OCI-LY1 (cell line): ENCODE measurements around the gene INPPL1.

Experiments used
- CTCF ChIP-seq: fragments of 200-600 bp; sonication (generic), shearing (Covaris generic); IDR thresholded peaks from 2 replicates; pipeline ENCODE4 v1.5.1; 2017; ENCODE audit warnings: mild to moderate bottlenecking, antibody characterized with exemption, low read length, moderate library complexity, mixed read lengths
- EZH2 ChIP-seq: fragments of 200-600 bp; sonication (generic), shearing (Covaris generic); IDR thresholded peaks from 2 replicates; pipeline ENCODE4 v1.8.0; 2017; ENCODE audit warnings: borderline replicate concordance, mixed run types, mild to moderate bottlenecking, antibody characterized with exemption, low read length, moderate library complexity, mixed read lengths

GRCh38 chr11:72239849-72240460 lies 15.4 kb downstream of the INPPL1 start:
- TF ChIP-seq EZH2 (no peak), CTCF (no peak)
